IPS-18a (cell line): Measurements from ENCODE around the gene PRPF38A.
"Not testable (repeated sequence)": the region's sequence is repeated elsewhere in the genome, so short reads cannot be mapped to it uniquely, and the experiment has no call there.

ENCODE experiments used
- H3K27ac ChIP-seq: one replicate; pipeline ENCODE4 v1.5.1; 2013; ENCODE audit warnings: low read length
- H3K27me3 ChIP-seq: one replicate; pipeline ENCODE4 v1.6.1; 2013; ENCODE audit warnings: mild to moderate bottlenecking, low read length; ENCODE audit not compliant: control insufficient read depth, insufficient read depth
- H3K36me3 ChIP-seq: one replicate; pipeline ENCODE4 v1.6.1; 2013; ENCODE audit warnings: low read depth, low read length; ENCODE audit not compliant: control insufficient read depth
- H3K4me1 ChIP-seq: one replicate; pipeline ENCODE4 v1.6.1; 2013; ENCODE audit warnings: low read depth, low read length; ENCODE audit not compliant: control insufficient read depth
- H3K4me3 ChIP-seq: one replicate; pipeline ENCODE4 v1.5.1; 2013; ENCODE audit warnings: low read length
- H3K9ac ChIP-seq: one replicate; pipeline ENCODE4 v1.6.1; 2013; ENCODE audit warnings: mild to moderate bottlenecking, low read length, moderate library complexity
- H3K9me3 ChIP-seq: one replicate; pipeline ENCODE4 v1.6.1; 2013; ENCODE audit warnings: low read depth, low read length; ENCODE audit not compliant: control insufficient read depth

Gene PRPF38A

DNA sequence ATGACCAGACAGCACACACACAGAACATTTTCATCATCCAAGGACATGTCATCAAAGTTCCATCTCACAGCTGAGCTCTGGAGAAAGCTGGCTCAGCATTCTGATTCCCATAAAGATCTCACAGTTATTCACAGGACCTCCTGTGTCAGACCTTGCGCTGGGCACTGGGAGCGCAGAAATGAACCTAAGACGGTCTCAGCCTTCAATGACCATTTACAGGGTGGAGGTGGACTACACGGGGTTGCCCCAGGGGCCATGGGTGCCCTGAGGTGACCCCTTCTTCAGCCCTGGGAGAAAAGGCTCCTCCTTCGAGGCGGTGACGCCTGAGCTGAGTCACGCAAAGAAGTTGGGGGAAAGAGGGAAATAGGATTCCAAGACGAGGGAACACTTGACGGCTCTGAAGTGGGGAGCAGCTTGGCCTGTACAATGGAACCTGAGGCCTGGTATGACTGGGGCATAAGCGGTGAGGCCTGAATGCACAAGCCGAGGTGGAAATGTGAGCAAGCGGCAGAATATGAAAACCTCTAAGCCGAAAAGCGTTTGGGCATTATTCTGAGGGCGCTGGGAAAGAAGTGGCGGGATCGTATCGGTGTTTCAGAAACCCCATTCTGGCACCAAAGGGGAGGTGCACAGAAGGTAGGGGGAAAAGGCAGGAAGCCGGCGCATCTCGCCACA, 39.2 kb upstream of the PRPF38A start:
- peak overlapping the region; percentile 24 for H3K27ac ChIP-seq
- no peaks in the 10 kb centered on the region for H3K27me3 ChIP-seq
- H3K4me1 ChIP-seq, result peaks cover 5% of the 10 kb centered on the region
- H3K9ac ChIP-seq, result peak overlapping the region; percentile 83
- H3K4me3 ChIP-seq, result peak overlapping the region; percentile 95
- H3K9me3 ChIP-seq, result no peaks in the 10 kb centered on the region
- peaks cover 23% of the 10 kb centered on the region for H3K36me3 ChIP-seq

DNA sequence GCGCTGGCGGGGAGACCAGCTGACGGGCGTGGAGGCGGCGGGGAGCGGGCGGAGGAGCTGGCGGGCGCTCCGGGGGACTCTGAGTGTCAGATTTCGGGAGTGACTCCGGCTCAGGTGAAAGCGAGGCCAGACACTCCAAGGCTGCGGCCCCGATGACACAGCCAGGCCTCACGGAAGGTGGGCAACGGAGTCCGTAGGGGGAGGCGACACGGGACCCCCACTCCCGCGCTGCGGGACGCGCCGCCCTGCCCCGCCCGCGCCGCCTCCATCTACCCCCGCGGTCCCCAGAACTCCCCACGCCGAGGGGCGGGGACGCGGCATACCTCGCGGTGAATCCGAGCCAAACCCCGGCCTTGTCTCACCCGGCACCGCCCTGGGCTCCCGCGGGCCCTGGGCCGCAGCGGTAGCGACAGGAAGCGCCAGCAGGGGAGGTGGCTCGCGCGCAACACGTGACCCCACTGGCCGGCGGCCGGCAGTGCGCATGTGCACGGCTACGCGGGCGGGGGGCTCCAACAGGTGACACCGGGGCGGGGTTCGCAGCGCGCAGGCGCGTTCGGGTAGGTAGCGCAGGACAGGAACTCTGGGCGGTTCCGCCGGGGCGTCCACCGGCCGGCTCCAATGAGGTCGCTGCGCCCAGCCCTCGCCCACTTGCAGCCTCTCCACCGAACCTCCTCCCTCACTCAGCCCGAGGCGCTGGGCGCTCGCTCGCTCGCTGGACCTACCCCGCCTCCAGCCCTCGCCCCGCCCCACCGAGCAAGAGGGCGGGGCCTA, 38.5 kb upstream of the PRPF38A start, which contains the start of gene CC2D1B:
Gene CC2D1B, minus strand, starts transcription at position 460 of the 771 bp plus-strand sequence. CDS start 1,585 bp downstream, outside the sequence.
- H3K36me3 ChIP-seq, result peaks cover 16% of the 10 kb centered on the region
- H3K27ac ChIP-seq, result peak within 1 kb of the TSS; percentile 24
- peak within 1 kb of the TSS; percentile 95 for H3K4me3 ChIP-seq
- H3K27me3 ChIP-seq, result no peaks in the 10 kb centered on the region
- H3K9ac ChIP-seq, result peak within 1 kb of the TSS; percentile 83
- no peaks in the 10 kb centered on the region for H3K9me3 ChIP-seq
- peaks cover 5% of the 10 kb centered on the region for H3K4me1 ChIP-seq

DNA sequence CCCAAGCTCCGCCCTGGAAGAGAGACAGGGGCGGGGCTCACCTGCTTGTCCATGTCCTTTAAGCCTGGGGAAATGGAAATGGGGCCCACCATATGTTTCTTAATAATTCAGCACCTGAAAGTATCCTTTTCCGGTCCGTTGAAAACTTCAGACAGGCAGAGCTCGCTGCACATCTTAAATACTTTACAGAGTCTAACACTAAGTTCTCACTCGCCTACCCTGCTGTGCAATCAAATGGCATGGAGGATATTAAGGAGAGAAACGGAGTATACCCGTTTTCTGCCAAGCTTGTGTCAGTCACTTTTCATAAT, 37.9 kb upstream of the PRPF38A start:
- peak overlapping the region; percentile 19 for H3K9ac ChIP-seq
- peaks cover 11% of the 10 kb centered on the region for H3K36me3 ChIP-seq
- no peaks in the 10 kb centered on the region for H3K27me3 ChIP-seq
- H3K4me3 ChIP-seq, result peak overlapping the region; percentile 95
- H3K27ac ChIP-seq, result no peak overlapping the region
- H3K4me1 ChIP-seq, result peaks cover 5% of the 10 kb centered on the region
- no peaks in the 10 kb centered on the region for H3K9me3 ChIP-seq

DNA sequence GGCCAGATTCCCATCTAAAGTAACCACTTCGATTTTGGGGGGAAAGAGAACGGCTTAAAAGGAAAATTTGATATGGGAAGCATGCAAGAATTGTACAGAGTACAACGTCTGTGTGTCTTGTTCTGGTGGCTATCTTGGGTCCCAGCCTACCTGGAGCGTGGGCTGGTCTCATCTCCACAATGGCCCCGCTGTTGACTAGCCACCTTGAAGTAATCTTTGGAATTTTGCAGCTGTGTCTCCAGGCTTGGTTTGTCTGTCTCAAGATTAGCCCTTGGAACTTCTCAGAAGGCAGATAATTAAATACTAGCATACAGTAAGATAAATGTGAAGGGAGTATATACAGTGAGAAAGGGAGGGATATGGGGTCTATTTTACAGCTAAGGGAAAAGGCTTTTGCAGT, 37.1 kb upstream of the PRPF38A start:
- H3K4me3 ChIP-seq, result no peak overlapping the region
- H3K9me3 ChIP-seq, result no peaks in the 10 kb centered on the region
- H3K27me3 ChIP-seq, result no peaks in the 10 kb centered on the region
- H3K27ac ChIP-seq, result no peak overlapping the region
- H3K4me1 ChIP-seq, result peaks cover 5% of the 10 kb centered on the region
- peaks cover 3% of the 10 kb centered on the region for H3K36me3 ChIP-seq
- H3K9ac ChIP-seq, result no peak overlapping the region

DNA sequence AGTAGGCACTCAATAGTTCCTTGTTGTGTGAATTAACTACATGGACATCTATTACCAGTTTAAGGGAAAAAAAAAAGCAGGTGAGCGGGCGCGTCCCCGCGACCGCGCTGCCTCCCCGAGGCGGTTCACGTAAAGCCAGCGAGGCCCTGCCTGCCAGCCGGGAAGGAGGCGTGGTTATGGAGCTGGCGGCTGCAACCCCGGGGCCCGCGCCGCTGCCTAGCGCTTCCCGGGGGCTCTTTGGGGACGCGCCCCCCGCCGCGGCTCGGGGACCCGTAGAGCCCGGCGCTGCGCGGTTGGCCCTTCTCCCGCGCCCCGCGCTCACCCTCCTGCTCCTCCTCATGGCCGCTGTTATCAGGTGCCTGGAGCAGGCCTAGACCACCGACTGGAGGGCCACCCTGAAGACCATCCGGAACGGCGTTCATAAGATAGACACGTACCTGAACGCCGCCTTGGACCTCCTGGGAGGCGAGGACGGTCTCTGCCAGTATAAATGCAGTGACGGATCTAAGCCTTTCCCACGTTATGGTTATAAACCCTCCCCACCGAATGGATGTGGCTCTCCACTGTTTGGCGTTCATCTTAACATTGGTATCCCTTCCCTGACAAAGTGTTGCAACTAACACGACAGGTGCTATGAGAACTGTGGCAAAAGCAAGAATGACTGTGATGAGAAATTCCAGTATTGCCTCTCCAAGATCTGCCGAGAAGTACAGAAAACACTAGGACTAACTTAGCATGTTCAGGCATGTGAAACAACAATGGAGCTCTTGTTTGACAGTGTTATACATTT, 35.8 kb upstream of the PRPF38A start:
- Histone ChIP-seq H3K4me3 (peak overlapping the region; percentile 59), H3K4me1 (peaks cover 5% of the 10 kb centered on the region), H3K36me3 (peaks cover 12% of the 10 kb centered on the region), H3K27ac (no peak overlapping the region), H3K27me3 (no peaks in the 10 kb centered on the region), H3K9me3 (no peaks in the 10 kb centered on the region), H3K9ac (peak overlapping the region; percentile 34)

DNA sequence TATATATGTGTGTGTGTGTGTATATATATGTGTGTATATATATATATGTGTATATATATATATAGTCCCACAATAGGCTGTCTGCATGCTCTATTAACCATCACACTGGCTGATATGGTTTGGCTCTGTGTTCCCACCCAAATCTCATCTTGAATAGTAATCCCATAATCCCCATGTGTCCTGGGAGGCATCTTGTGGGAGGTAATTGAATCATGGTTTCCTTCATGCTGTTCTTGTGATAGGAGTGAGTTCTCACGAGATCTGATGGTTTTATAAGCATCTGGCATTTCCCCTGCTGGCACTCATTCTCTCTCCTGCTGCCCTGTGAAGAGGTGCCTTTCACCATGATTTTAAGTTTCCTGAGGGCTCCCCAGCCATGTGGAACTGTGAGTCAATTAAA, 34.6 kb upstream of the PRPF38A start:
- not testable (repeated sequence) for H3K4me1 ChIP-seq, H3K4me3 ChIP-seq, H3K9me3 ChIP-seq, H3K27me3 ChIP-seq, H3K27ac ChIP-seq, H3K9ac ChIP-seq
- H3K36me3 ChIP-seq, result peaks cover 24% of the 10 kb centered on the region

DNA sequence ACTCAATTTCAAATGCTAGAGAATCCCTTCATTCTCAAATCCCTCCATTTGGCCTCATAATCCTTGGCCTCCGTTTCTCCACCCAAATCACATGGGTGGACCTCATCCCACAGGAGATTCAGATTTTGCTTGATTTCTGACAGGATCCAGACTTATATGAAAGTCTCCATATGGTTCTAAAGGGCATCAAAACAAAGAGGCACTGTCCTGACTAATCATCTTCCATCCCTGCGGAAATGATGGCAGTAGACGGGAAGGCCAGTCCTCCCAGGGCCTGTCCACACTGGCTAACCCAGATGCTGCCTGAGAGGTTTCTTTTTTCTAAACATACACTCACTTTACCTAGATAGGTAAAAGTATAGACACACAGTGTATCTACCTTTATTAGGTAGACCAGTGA, 19.0 kb upstream of the PRPF38A start:
- peaks cover 97% of the 10 kb centered on the region for H3K36me3 ChIP-seq
- no peaks in the 10 kb centered on the region for H3K27me3 ChIP-seq
- no peaks in the 10 kb centered on the region for H3K9me3 ChIP-seq
- H3K27ac ChIP-seq, result no peak overlapping the region
- H3K9ac ChIP-seq, result no peak overlapping the region
- no peak overlapping the region for H3K4me3 ChIP-seq
- H3K4me1 ChIP-seq, result no peaks in the 10 kb centered on the region

DNA sequence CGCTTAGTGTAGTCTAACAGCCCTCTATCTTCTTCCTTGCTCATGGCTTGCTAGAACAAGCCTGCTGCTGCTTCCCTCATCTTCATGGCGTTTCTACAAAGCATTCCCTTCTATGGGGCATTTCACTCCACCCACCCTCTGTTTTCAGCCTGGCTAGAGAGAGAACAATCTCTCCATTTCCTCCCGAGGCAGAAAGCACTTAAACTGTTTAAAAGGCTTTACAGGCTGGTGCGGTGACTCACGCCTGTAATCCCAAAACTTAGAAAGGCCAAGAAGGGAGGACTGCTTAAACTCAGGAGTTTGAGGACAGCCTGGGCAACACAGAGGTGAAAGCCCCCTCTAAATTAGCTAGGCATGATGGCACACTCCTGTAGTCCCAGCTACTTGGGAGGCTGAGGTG, 17.9 kb upstream of the PRPF38A start:
- H3K27me3 ChIP-seq, result no peaks in the 10 kb centered on the region
- H3K27ac ChIP-seq, result no peak overlapping the region
- no peak overlapping the region for H3K9ac ChIP-seq
- H3K4me1 ChIP-seq, result no peaks in the 10 kb centered on the region
- H3K9me3 ChIP-seq, result no peaks in the 10 kb centered on the region
- peaks cover 87% of the 10 kb centered on the region for H3K36me3 ChIP-seq
- H3K4me3 ChIP-seq, result no peak overlapping the region

DNA sequence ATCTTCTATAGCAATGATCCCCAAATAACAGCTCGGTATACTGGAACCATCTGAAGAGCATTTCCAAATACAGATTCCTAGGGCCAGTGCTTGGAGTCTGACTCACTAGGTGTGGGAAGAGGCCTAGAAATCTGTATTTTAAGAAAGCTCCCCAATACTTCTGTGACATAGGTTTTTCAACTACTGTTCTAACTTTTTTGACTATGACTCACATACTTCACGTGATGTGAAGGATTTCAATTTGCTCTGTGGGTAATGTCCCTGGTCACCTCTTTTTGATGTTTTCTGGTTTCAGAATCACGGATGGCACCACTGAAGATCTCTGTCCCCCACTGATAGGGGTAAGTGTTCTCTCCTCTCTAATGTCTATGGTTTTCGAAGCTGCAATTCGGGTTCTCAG, 11.2 kb upstream of the PRPF38A start:
- Histone ChIP-seq H3K36me3 (peaks cover 86% of the 10 kb centered on the region), H3K4me1 (no peaks in the 10 kb centered on the region)

DNA sequence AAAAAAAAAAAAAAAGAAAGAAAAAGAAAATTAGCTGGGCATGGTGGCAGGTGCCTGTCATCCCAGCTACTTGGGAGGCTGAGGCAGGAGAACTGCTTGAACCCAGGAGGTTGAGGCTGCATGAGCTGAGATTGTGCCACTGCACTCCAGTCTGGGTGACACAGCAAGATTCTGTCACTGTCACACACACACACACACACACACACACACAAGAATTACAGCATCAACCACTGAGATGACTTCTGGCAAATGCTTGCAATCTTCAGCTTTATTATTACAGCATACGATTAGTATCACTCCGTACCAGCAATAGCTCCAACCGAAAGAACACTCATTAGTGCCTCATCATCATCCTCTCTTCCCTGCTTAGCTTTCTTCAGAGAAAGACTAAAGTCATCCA, 4.8 kb upstream of the PRPF38A start:
- peaks cover 3% of the 10 kb centered on the region for H3K4me1 ChIP-seq
- no peaks in the 10 kb centered on the region for H3K9me3 ChIP-seq
- H3K27ac ChIP-seq, result no peak overlapping the region
- H3K36me3 ChIP-seq, result peaks cover 67% of the 10 kb centered on the region
- no peak overlapping the region for H3K9ac ChIP-seq
- H3K27me3 ChIP-seq, result no peaks in the 10 kb centered on the region
- H3K4me3 ChIP-seq, result no peak overlapping the region

More for the DNA sequence above, 11.2 kb upstream of the PRPF38A start:
- no peak overlapping the region for H3K4me3 ChIP-seq
- no peaks in the 10 kb centered on the region for H3K27me3 ChIP-seq
- H3K27ac ChIP-seq, result no peak overlapping the region
- no peak overlapping the region for H3K9ac ChIP-seq
- no peaks in the 10 kb centered on the region for H3K9me3 ChIP-seq

DNA sequence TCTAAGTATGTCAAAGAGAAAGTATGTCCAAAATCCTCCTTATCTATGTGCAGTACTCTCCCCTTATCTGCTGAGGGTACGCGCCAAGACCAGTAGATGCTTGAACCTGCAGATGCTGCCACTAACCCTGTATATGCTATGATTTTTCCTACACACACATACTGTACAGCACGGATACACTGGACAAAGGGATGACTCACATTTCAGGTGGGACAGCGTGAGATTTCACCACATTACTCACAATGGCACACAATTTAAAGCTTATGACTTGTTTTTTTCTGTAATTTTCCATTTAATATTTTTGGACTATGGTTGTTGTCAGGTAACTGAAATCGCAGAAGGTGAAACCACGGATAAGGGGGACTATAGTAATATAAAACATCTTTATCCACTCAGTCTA, 4.3 kb upstream of the PRPF38A start:
- Histone ChIP-seq H3K9me3 (no peaks in the 10 kb centered on the region), H3K9ac (no peak overlapping the region), H3K4me3 (no peak overlapping the region), H3K4me1 (peaks cover 3% of the 10 kb centered on the region), H3K27ac (no peak overlapping the region), H3K27me3 (no peaks in the 10 kb centered on the region), H3K36me3 (peaks cover 62% of the 10 kb centered on the region)
